ENCODE measurements around the gene CRYBG1.

DNA sequence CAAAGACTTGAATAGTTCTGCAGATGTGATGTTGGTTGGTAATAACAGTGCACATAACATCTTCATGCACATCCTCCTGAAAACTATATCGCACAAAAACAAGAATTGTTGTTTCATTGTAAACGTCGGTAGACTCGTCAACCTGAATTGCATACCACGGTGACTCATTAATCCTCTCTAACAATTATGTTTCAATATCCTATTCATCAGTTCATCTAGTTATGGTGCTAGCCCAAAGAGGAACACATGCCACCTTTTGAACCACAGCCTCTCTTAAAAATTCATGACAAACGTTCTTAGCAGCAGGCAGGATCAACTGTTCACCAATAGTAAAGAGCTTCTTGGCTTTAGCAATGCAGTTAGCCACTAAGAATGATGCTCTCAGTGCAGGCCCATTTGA is 25.0 kb downstream of the CRYBG1 start:
- TF ChIP-seq, protein P1, sequence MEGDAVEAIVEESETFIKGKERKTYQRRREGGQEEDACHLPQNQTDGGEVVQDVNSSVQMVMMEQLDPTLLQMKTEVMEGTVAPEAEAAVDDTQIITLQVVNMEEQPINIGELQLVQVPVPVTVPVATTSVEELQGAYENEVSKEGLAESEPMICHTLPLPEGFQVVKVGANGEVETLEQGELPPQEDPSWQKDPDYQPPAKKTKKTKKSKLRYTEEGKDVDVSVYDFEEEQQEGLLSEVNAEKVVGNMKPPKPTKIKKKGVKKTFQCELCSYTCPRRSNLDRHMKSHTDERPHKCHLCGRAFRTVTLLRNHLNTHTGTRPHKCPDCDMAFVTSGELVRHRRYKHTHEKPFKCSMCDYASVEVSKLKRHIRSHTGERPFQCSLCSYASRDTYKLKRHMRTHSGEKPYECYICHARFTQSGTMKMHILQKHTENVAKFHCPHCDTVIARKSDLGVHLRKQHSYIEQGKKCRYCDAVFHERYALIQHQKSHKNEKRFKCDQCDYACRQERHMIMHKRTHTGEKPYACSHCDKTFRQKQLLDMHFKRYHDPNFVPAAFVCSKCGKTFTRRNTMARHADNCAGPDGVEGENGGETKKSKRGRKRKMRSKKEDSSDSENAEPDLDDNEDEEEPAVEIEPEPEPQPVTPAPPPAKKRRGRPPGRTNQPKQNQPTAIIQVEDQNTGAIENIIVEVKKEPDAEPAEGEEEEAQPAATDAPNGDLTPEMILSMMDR (IDR thresholded peaks at IDR 0.05), result no peak
- TF ChIP-seq POLR2A (IDR thresholded peaks at IDR 0.05), result no peak

All from body of pancreas (tissue), 4 donors.